Measurements from ENCODE around the gene CKAP2L.
A peak's percentile ranks its signal among the peaks of the same experiment; 100 is the strongest.

CKAP2L gene

GRCh38 chr2:112772911-112773475 lies 8.6 kb upstream of the CKAP2L start:
- DNase-seq (ENCODE audit: extremely low read depth, low read depth), result no peak
- TF ChIP-seq CTCF (IDR thresholded peaks at IDR 0.05; ENCODE audit: low read depth, low read length), result no peak

GRCh38 chr2:112772322-112772721 lies 7.9 kb upstream of the CKAP2L start:
- no peak for DNase-seq (ENCODE audit: extremely low read depth, low read depth)
- TF ChIP-seq CTCF (IDR thresholded peaks at IDR 0.05; ENCODE audit: low read depth, low read length), result no peak

- DNase-seq (ENCODE audit: extremely low read depth, low read depth), result peak; percentile 18
- peak; percentile 15 for TF ChIP-seq CTCF (IDR thresholded peaks at IDR 0.05; ENCODE audit: low read depth, low read length)
These were observed 4.0 kb upstream of the CKAP2L start for GRCh38 chr2:112768432-112768831.

- no peak for DNase-seq (ENCODE audit: extremely low read depth, low read depth)
- TF ChIP-seq CTCF (IDR thresholded peaks at IDR 0.05; ENCODE audit: low read depth, low read length), result no peak
These were observed 3.4 kb upstream of the CKAP2L start for GRCh38 chr2:112767693-112768330.

GRCh38 chr2:112765251-112765650 lies 842 bp upstream of the CKAP2L start:
- no peak for DNase-seq (ENCODE audit: extremely low read depth, low read depth)
- no peak for TF ChIP-seq CTCF (IDR thresholded peaks at IDR 0.05; ENCODE audit: low read depth, low read length)

- no peak for DNase-seq (ENCODE audit: extremely low read depth, low read depth)
- TF ChIP-seq CTCF (IDR thresholded peaks at IDR 0.05; ENCODE audit: low read depth, low read length), result no peak
These were observed 2.1 kb downstream of the CKAP2L start for GRCh38 chr2:112762276-112762675.

DNA sequence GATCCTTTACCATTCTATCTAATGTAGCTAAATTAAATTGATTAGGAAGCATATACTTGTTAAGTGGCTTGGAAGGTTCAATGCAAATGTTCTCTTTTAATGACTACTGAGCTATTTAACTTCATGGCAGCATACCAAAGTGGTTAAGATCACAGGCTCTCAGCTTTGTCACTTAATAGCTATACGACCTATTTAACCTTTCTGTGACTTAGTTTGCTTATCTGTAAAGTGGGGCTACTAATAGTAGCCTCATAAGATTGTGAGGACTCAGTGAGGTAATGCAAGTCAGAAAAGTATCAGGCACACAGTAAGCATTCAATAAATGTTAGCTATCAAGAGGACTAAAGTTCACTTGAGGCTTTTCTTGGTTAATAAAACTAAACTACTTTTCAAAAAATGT lies 4.3 kb downstream of the CKAP2L start:
- TF ChIP-seq CTCF (IDR thresholded peaks at IDR 0.05; ENCODE audit: low read depth, low read length), result no peak

More for the DNA sequence above, 4.3 kb downstream of the CKAP2L start:
- no peak for DNase-seq (ENCODE audit: extremely low read depth, low read depth)

Data from AG09319 (cell line).